ENCODE measurements around the gene B4GALT4. TPM values are rescaled to one million over a fixed set of nuclear protein-coding genes. Genes with fewer than 3 reads are reported as not detected.

The B4GALT4 gene, protein sequence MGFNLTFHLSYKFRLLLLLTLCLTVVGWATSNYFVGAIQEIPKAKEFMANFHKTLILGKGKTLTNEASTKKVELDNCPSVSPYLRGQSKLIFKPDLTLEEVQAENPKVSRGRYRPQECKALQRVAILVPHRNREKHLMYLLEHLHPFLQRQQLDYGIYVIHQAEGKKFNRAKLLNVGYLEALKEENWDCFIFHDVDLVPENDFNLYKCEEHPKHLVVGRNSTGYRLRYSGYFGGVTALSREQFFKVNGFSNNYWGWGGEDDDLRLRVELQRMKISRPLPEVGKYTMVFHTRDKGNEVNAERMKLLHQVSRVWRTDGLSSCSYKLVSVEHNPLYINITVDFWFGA
- total RNA-seq, result 5.8 and 19.1 TPM in 2 replicates

DNA sequence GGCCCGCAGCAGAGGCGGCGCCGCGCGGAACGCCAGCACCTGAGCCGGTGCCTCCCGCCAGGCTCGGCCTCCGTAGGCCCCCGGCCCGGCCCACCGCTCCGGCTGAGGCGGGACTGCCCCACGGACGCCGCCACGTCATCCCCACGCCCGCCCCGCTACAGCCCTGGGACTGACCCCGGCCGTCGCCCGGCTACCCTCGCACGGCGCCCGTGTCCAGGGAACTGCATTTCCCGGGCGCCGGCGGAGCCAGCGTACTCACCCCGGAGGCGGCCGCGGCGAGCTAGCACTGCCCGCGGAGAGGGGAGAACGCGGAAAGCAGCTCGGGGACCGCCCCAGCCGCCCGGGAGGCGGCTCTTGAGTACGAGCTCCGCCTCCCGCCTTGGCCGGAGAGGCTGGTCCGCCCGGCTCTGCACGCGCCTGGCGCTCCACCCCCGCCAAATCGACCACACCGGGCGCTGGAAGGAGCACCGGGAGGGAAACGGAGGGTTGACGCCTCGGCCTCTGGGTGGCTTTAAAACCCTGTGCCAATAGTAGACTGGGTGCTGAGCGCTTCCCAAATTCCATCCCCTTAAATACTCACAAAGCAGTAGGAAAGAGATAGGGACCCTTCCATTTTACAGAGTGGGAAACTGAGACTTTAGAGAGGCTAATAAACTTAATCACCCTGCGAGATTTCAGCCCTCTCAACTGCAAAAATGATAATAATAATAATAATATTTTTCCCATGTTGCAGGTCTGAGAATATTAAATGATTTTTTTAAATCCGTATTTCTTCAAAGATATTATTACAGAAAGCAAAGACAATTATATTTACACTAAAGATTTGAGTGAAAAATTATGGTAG, at the start of gene B4GALT4:
Gene B4GALT4 (minus strand): TSS at position 288 of the 844 bp plus-strand sequence. CDS start 10,779 bp downstream, outside the sequence.

DNA sequence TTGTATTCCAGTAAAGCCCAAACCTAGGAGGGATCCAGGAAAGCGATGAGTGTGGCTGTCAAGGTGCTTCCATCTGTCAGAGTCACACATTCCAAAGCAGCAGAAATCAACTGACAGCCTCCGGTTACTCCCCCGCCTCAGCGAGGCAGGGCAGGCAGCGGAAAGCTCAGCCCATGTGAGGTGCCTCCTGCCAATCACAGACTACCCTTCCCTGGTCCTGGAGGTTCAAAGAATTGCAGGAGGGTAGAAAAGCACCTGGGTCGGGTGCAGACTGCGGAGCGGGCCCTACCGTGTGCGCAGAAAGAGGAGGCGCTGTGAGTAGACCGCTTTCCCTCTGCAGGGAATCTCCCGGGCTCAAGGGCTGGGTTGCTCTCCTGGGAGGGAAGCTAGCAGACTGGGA, 67.4 kb downstream of the B4GALT4 start, which contains the start of gene UPK1B:
Gene UPK1B (plus strand): TSS at position 274 of the 400 bp plus-strand sequence. CDS start 13,144 bp downstream, outside the sequence.

Other genes with a start within 250 kb of the B4GALT4 start
- not detected in 2 replicates for gene IGSF11, start 206.0 kb downstream of the B4GALT4 start, total RNA-seq
- gene TEX55, start 94.7 kb downstream of the B4GALT4 start, total RNA-seq, result not detected in 2 replicates
- gene UPK1B, start 67.3 kb downstream of the B4GALT4 start, total RNA-seq, result 1.0 TPM in 1 of 2 replicates, not detected in the other
- gene ARHGAP31, start 53.5 kb upstream of the B4GALT4 start, total RNA-seq, result 23.5 and 23.8 TPM in 2 replicates
- gene TMEM39A, start 222.7 kb upstream of the B4GALT4 start, total RNA-seq, result 25.9 and 35.6 TPM in 2 replicates
- gene POGLUT1, start 228.1 kb upstream of the B4GALT4 start, total RNA-seq, result 14.7 and 22.5 TPM in 2 replicates